Measurements from ENCODE around the gene FBXO15.

FBXO15 gene

GRCh38 chr18:74074668-74075564, 72.7 kb downstream of the FBXO15 start:
- TF ChIP-seq, protein P1, sequence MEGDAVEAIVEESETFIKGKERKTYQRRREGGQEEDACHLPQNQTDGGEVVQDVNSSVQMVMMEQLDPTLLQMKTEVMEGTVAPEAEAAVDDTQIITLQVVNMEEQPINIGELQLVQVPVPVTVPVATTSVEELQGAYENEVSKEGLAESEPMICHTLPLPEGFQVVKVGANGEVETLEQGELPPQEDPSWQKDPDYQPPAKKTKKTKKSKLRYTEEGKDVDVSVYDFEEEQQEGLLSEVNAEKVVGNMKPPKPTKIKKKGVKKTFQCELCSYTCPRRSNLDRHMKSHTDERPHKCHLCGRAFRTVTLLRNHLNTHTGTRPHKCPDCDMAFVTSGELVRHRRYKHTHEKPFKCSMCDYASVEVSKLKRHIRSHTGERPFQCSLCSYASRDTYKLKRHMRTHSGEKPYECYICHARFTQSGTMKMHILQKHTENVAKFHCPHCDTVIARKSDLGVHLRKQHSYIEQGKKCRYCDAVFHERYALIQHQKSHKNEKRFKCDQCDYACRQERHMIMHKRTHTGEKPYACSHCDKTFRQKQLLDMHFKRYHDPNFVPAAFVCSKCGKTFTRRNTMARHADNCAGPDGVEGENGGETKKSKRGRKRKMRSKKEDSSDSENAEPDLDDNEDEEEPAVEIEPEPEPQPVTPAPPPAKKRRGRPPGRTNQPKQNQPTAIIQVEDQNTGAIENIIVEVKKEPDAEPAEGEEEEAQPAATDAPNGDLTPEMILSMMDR (IDR thresholded peaks at IDR 0.05; ENCODE audit: low read depth, low read length, missing control alignments): no peak
- no peak for DNase-seq (ENCODE audit: low read depth)
- in situ Hi-C loops (cut with HindIII; ENCODE audit: low sequenced_read_pairs): no loop called here
- no peak overlapping the region for H3K4me3 ChIP-seq (ENCODE audit: low read depth, low read length)

DNA sequence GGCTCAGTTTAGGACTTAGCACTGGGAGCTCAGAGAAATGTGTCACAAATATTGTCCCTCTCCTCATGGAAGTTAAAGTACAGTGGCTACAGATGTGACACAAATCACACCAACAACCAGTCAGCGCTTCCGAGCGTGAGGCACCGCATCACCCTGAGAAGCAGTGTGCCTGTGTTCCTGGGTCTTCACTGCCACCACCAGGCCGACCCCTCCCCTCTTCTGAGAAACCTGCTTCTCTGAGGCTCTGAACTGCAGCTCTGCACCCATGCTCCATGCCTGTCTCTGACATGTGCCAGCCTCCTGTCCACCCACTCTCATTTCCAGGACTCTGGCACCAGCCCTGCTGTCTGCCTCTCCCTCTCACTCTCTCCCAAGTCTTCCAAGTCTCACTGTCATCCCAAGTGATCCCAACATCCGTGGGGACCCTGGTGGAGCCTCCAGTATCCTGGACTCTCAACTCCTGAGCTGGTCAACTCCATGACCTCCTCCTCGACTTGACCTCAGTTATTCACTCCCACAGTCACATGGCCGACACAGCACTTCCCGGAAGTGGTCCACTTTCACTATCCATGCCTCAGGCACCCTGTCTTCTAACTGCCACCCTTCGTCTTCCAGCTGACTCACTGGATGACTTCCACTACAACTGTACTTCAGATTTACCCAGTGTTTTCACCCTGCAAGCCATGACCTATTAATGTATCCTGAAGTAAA, 73.5 kb downstream of the FBXO15 start:
- H3K4me3 ChIP-seq (ENCODE audit: low read depth, low read length): no peak overlapping the region
- TF ChIP-seq, protein P1 (IDR thresholded peaks at IDR 0.05; ENCODE audit: low read depth, low read length, missing control alignments): no peak
- in situ Hi-C loops (cut with HindIII; ENCODE audit: low sequenced_read_pairs): no loop called here
- DNase-seq (ENCODE audit: low read depth): no peak

GRCh38 chr18:74069178-74070050, 78.2 kb downstream of the FBXO15 start:
- in situ Hi-C loops (cut with HindIII; ENCODE audit: low sequenced_read_pairs): no loop called here
- TF ChIP-seq, protein P1 (IDR thresholded peaks at IDR 0.05; ENCODE audit: low read depth, low read length, missing control alignments): no peak
- no peak overlapping the region for H3K4me3 ChIP-seq (ENCODE audit: low read depth, low read length)
- DNase-seq (ENCODE audit: low read depth): no peak

DNA sequence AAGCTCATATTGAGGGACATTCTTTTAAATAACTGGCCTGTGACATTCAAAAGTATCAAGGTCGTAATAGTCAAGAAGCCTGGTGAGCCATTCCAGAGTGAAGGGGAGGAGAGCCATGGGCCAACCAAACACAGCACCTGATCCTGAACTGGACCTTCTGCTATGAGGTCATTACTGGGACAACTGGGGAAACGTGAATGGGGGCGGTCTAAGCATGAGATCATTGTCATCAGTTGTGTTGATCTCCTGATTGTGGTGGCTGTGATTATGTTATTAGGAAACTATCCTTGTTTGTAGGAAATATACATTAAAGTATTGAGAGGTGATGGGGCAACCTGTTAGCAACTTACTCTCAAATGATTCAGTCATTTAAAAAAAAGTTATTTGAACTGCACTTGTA, 79.3 kb downstream of the FBXO15 start:
- no peak overlapping the region for H3K4me3 ChIP-seq (ENCODE audit: low read depth, low read length)
- no peak for DNase-seq (ENCODE audit: low read depth)
- in situ Hi-C loops (cut with HindIII; ENCODE audit: low sequenced_read_pairs): no loop called here
- TF ChIP-seq, protein P1 (IDR thresholded peaks at IDR 0.05; ENCODE audit: low read depth, low read length, missing control alignments): no peak

- in situ Hi-C loops (cut with HindIII; ENCODE audit: low sequenced_read_pairs): no loop called here
- DNase-seq (ENCODE audit: low read depth): no peak
- H3K4me3 ChIP-seq (ENCODE audit: low read depth, low read length): no peak overlapping the region
These were observed 81.6 kb downstream of the FBXO15 start for GRCh38 chr18:74066018-74066417.

More at GRCh38 chr18:74066018-74066417, 81.6 kb downstream of the FBXO15 start:
- TF ChIP-seq, protein P1 (IDR thresholded peaks at IDR 0.05; ENCODE audit: low read depth, low read length, missing control alignments): no peak
